HepG2 (cell line): Measurements from ENCODE around the gene KHK. TPM values are rescaled to one million over a fixed set of nuclear protein-coding genes. Genes with fewer than 3 reads are reported as not detected.

Source experiments
- CREBL2 ChIP-seq: sonication (generic); formaldehyde crosslinking; IDR thresholded peaks from 2 replicates; pipeline ENCODE4 v1.8.1; 2023; ENCODE audit warnings: missing genetic modification reagents, mild to moderate bottlenecking, borderline replicate concordance
- E2F1 ChIP-seq: sonication (generic); formaldehyde crosslinking; IDR thresholded peaks from 2 replicates; pipeline ENCODE4 v1.5.0; 2020; ENCODE audit warnings: missing genetic modification reagents
- FOXP1 ChIP-seq, 2 experiments: fragments of 450-650 bp in 1 of 2; IDR thresholded peaks; 2 replicates each; pipeline ENCODE4 v1.6.1; 2017 to 2018; ENCODE audit warnings: antibody characterized with exemption in 1 of 2
- GZF1 ChIP-seq: sonication (generic); formaldehyde crosslinking; IDR thresholded peaks from 2 replicates; pipeline ENCODE4 v1.5.1; 2020; ENCODE audit warnings: mild to moderate bottlenecking, missing genetic modification reagents
- JUND ChIP-seq: sonication (generic); formaldehyde crosslinking; IDR thresholded peaks from 2 replicates; pipeline ENCODE4 v1.8.0; 2022; ENCODE audit warnings: mild to moderate bottlenecking, missing genetic modification reagents
- MLLT10 ChIP-seq: sonication (generic); formaldehyde crosslinking; IDR thresholded peaks from 2 replicates; pipeline ENCODE4 v1.4.0; 2020; ENCODE audit warnings: missing genetic modification reagents
- PBX3 ChIP-seq: sonication (generic); formaldehyde crosslinking; IDR thresholded peaks from 2 replicates; pipeline ENCODE4 v1.8.1; 2023; ENCODE audit warnings: missing genetic modification reagents, inconsistent platforms, borderline replicate concordance
- POLR2G ChIP-seq: fragments of 200-400 bp; formaldehyde crosslinking; IDR thresholded peaks from 2 replicates; pipeline ENCODE4 v1.6.1; 2018; ENCODE audit warnings: mild to moderate bottlenecking, low read depth, low read length, moderate library complexity
- SAP130 ChIP-seq: IDR thresholded peaks from 2 replicates; pipeline ENCODE4 v1.6.1; 2016; ENCODE audit warnings: low read depth
- SYNCRIP ChIP-seq: fragments of 200-400 bp; formaldehyde crosslinking; IDR thresholded peaks from 2 replicates; pipeline ENCODE4 v1.6.1; 2018; ENCODE audit warnings: mild to moderate bottlenecking, low read depth, low read length; ENCODE audit not compliant: insufficient read depth
- USF2 ChIP-seq, 2 experiments: sonication (generic) in 1 of 2; formaldehyde crosslinking in 1 of 2; IDR thresholded peaks; 2 replicates each; pipeline versions ENCODE4 v1.5.1 to v1.6.1; 2011 to 2020; ENCODE audit warnings: borderline replicate concordance in 1 of 2, low read depth in 1 of 2, low read length in 1 of 2, mild to moderate bottlenecking in 1 of 2, missing genetic modification reagents in 1 of 2, moderate library complexity in 1 of 2
- ZBTB2 ChIP-seq: sonication (generic); formaldehyde crosslinking; IDR thresholded peaks from 2 replicates; pipeline ENCODE4 v1.8.0; 2022; ENCODE audit warnings: low read depth, missing genetic modification reagents
- ZFP1 ChIP-seq: IDR thresholded peaks from 2 replicates; pipeline ENCODE4 v1.6.1; 2016
- ZFP36L1 ChIP-seq: sonication (generic); formaldehyde crosslinking; IDR thresholded peaks from 2 replicates; pipeline ENCODE4 v1.8.0; 2022; ENCODE audit warnings: mild to moderate bottlenecking, missing genetic modification reagents, moderate library complexity
- ZFX ChIP-seq: sonication (generic); formaldehyde crosslinking; IDR thresholded peaks from 2 replicates; pipeline ENCODE4 v1.4.0; 2020; ENCODE audit warnings: mild to moderate bottlenecking, low read depth, missing genetic modification reagents, moderate library complexity
- ZMAT3 ChIP-seq: sonication (generic); formaldehyde crosslinking; conservative IDR thresholded peaks from 2 replicates; pipeline ENCODE4 v1.7.0; 2021; ENCODE audit warnings: missing genetic modification reagents
- ZNF335 ChIP-seq: sonication (generic); formaldehyde crosslinking; IDR thresholded peaks from 2 replicates; pipeline ENCODE4 v1.4.0; 2020; ENCODE audit warnings: missing genetic modification reagents
- ZNF33B ChIP-seq: sonication (generic); formaldehyde crosslinking; IDR thresholded peaks from 2 replicates; pipeline ENCODE4 v1.5.1; 2020; ENCODE audit warnings: mild to moderate bottlenecking, missing genetic modification reagents
- ZNF383 ChIP-seq: sonication (generic); formaldehyde crosslinking; IDR thresholded peaks from 2 replicates; pipeline ENCODE4 v1.4.0; 2020; ENCODE audit warnings: missing genetic modification reagents, mild to moderate bottlenecking, borderline replicate concordance
- ZNF570 ChIP-seq: sonication (generic); formaldehyde crosslinking; IDR thresholded peaks from 2 replicates; pipeline ENCODE4 v1.4.0; 2020; ENCODE audit warnings: mild to moderate bottlenecking, missing genetic modification reagents, borderline replicate concordance
- ZSCAN22 ChIP-seq: sonication (generic); formaldehyde crosslinking; IDR thresholded peaks from 2 replicates; pipeline ENCODE4 v1.4.0; 2020; ENCODE audit warnings: mild to moderate bottlenecking, missing genetic modification reagents
- polyA plus RNA-seq, 8 experiments: library from polyadenylated mRNA; depleted of rRNA in 3 of 8; stranded (reverse) in 7 of 8; unstranded in 1 of 8; fragments of >200 nt; fragmentation: Illumina TruSeq in 4 of 8; extraction: Trizol in 4 of 8; gene quantifications; 2 replicates each; pipeline versions ENCODE4 v1.2.1 to v1.2.3, GENCODE V29; 2011 to 2016; ENCODE audit warnings: low read depth in 4 of 8, missing spikeins in 1 of 8, mixed read lengths in 1 of 8; ENCODE audit not compliant: insufficient read depth in 1 of 8
- total RNA-seq, 5 experiments: library from RNA; depleted of rRNA; stranded (reverse); fragments of >200 nt; fragmentation: Illumina TruSeq; extraction: Trizol; gene quantifications; 2 replicates each; pipeline ENCODE4 v1.2.3, GENCODE V29; 2016; ENCODE audit warnings: low read depth in 1 of 5

Gene KHK
- total and polyA plus RNA-seq, 2 of the 13 experiments (the other 11 are each of a cell fraction or from before 2014, with no cell fraction given): 40.9 to 99.2 TPM

GRCh38 chr2:27092696-27093429 lies 6.3 kb downstream of the KHK start (continued):
- TF ChIP-seq USF2 (IDR thresholded peaks at IDR 0.05; ENCODE audit: low read depth, low read length): no peak
- peak; percentile 66 for TF ChIP-seq USF2 (CRISPR knock-in tag; IDR thresholded peaks at IDR 0.05; ENCODE audit: borderline replicate concordance)
- TF ChIP-seq ZBTB2: peak; percentile 54; the same call in 1 of the 2 replicates
- peak; percentile 49; the same call in 1 of the 2 replicates for TF ChIP-seq ZMAT3
- TF ChIP-seq CREBL2 (CRISPR knock-in tag): 0 out of 2 replicates have a peak, but pooled peaks have one; percentile 0
- no peak for TF ChIP-seq MLLT10 (CRISPR knock-in tag)
- TF ChIP-seq ZNF335 (CRISPR knock-in tag): no peak
- TF ChIP-seq SYNCRIP: no peak
- no peak for TF ChIP-seq ZNF33B (CRISPR knock-in tag)
- TF ChIP-seq E2F1 (CRISPR knock-in tag): no peak
- TF ChIP-seq POLR2G: peak; percentile 67
- no peak for TF ChIP-seq FOXP1 (IDR thresholded peaks at IDR 0.05)
- TF ChIP-seq FOXP1 (CRISPR knock-in tag; IDR thresholded peaks at IDR 0.05): no peak
- peak; percentile 93 for TF ChIP-seq SAP130
- peak; percentile 79 for TF ChIP-seq ZFX (CRISPR knock-in tag)
- TF ChIP-seq GZF1: 0 out of 2 replicates have a peak, but pooled peaks have one; percentile 42
- no peak for TF ChIP-seq ZNF570 (CRISPR knock-in tag)
- TF ChIP-seq PBX3 (CRISPR knock-in tag): no peak
- 0 out of 2 replicates have a peak, but pooled peaks have one; percentile 11 for TF ChIP-seq ZNF383 (CRISPR knock-in tag)
- TF ChIP-seq JUND (CRISPR knock-in tag): no peak; the same call in 1 of the 2 replicates
- TF ChIP-seq ZFP1 (CRISPR knock-in tag): no peak; the same call in 1 of the 2 replicates
- TF ChIP-seq ZFP36L1 (CRISPR knock-in tag): peak; percentile 31; the same call in 1 of the 2 replicates
- no peak for TF ChIP-seq ZSCAN22 (CRISPR knock-in tag)
